ENCODE measurements around the gene UBTD1. TPM values are rescaled to one million over a fixed set of nuclear protein-coding genes. Genes with fewer than 3 reads are reported as not detected.
"Not testable (repeated sequence)": the region's sequence is repeated elsewhere in the genome, so short reads cannot be mapped to it uniquely, and the experiment has no call there.

Gene UBTD1
- total and polyA plus RNA-seq, 8 donors, result 3.9 to 9.0 (median 5.4) TPM

- Histone ChIP-seq H3K9me3 (no peaks in the 10 kb centered on the region), H3K4me3 (no peak overlapping the region), H3K36me3 (no peaks in the 10 kb centered on the region), H3K27ac (no peak overlapping the region), H3K4me1 (no peaks in the 10 kb centered on the region), H3K27me3 (no peaks in the 10 kb centered on the region)
- 81 to 86% methylated on average over 10 of the region's 10 CpGs for WGBS, 2 donors
- FAIRE-seq, result no peak
- TF ChIP-seq, protein P1, sequence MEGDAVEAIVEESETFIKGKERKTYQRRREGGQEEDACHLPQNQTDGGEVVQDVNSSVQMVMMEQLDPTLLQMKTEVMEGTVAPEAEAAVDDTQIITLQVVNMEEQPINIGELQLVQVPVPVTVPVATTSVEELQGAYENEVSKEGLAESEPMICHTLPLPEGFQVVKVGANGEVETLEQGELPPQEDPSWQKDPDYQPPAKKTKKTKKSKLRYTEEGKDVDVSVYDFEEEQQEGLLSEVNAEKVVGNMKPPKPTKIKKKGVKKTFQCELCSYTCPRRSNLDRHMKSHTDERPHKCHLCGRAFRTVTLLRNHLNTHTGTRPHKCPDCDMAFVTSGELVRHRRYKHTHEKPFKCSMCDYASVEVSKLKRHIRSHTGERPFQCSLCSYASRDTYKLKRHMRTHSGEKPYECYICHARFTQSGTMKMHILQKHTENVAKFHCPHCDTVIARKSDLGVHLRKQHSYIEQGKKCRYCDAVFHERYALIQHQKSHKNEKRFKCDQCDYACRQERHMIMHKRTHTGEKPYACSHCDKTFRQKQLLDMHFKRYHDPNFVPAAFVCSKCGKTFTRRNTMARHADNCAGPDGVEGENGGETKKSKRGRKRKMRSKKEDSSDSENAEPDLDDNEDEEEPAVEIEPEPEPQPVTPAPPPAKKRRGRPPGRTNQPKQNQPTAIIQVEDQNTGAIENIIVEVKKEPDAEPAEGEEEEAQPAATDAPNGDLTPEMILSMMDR (IDR thresholded peaks at IDR 0.05), result no peak
- intact Hi-C loops (cut with DNase I), result loop anchor here in 1 of 3 donors (5.0 kb wide), 1 partner anchor 88 kb away; no protein-coding TSS in a partner anchor
- ATAC-seq, result no peak
- peak in 1 of 6 donors; percentile 29 for DNase-seq
Measured at GRCh38 chr10:97550336-97551149, 51.8 kb downstream of the UBTD1 start.

DNA sequence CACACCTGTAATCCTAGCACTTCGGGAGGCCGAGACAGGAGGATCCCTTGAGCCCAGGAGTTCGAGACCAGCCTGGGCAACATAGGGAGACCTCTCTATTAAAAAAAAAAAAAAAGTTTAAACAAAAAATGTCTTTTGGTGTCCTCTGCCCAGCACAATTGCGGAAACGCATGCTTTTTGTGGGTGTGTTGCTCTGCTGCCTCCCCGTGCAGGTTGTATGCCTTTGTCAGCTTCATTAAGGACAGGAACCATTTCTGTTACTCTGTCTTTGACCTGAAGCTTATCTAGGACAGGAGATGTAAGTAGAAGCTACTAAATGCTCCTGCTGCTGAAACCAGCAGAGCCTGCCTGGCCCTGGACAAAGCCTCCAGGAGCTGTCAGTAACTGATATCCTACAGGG lies 52.5 kb downstream of the UBTD1 start:
- H3K4me1 ChIP-seq, result no peaks in the 10 kb centered on the region
- ATAC-seq, result no peak
- no peak overlapping the region for H3K27ac ChIP-seq
- WGBS, 2 donors, result 85 to 87% methylated on average over 6 of the region's 6 CpGs
- no peaks in the 10 kb centered on the region for H3K27me3 ChIP-seq
- no peaks in the 10 kb centered on the region for H3K9me3 ChIP-seq
- intact Hi-C loops (cut with DNase I), result loop anchor here in 1 of 3 donors (5.0 kb wide), 1 partner anchor 89 kb away; no protein-coding TSS in a partner anchor
- peak in 1 of 6 donors; percentile 11 for DNase-seq
- H3K36me3 ChIP-seq, result no peaks in the 10 kb centered on the region
- FAIRE-seq, result no peak
- TF ChIP-seq, protein P1 (IDR thresholded peaks at IDR 0.05), result no peak
- no peak overlapping the region for H3K4me3 ChIP-seq

DNA sequence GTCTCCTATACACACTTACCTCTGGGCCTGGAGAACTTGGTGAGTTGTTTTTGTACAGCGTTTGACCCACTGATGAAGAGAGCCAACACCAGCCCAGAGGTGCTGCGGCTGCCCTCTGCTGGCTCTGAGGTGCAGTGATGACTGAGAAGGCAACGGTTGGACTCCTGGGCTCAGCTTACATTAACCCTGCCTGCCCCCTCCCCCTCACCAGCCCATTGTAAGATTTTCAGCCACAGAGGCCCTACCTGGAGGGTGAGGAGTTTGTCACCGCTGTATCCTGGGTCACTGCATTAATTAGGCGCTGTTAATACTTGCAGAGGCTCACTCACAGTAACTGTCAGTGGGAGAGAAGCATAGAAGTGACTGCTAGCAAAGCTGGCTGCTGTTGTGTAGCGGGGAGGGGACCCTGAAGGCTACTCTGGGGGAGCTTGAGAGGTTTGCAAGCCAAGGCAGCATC lies 54.9 kb downstream of the UBTD1 start:
- FAIRE-seq (no peak), DNase-seq (peak in 5 of 6 donors; percentile 38 to 78 (median 67)), ATAC-seq (peak; percentile 96 to 98 (median 97))
- Histone ChIP-seq H3K27ac (no peak overlapping the region), H3K9me3 (no peaks in the 10 kb centered on the region), H3K36me3 (no peaks in the 10 kb centered on the region), H3K4me3 (no peak overlapping the region), H3K27me3 (no peaks in the 10 kb centered on the region), H3K4me1 (no peaks in the 10 kb centered on the region)
- intact Hi-C loops (cut with DNase I), result loop anchor here in 1 of 3 donors (5.0 kb wide), 1 partner anchor 91 kb away; no protein-coding TSS in a partner anchor
- TF ChIP-seq, protein P1 (IDR thresholded peaks at IDR 0.05), result peak; percentile 29 to 68 (median 48)
- WGBS, 2 donors, result 20 to 22% methylated on average over 6 of the region's 6 CpGs

DNA sequence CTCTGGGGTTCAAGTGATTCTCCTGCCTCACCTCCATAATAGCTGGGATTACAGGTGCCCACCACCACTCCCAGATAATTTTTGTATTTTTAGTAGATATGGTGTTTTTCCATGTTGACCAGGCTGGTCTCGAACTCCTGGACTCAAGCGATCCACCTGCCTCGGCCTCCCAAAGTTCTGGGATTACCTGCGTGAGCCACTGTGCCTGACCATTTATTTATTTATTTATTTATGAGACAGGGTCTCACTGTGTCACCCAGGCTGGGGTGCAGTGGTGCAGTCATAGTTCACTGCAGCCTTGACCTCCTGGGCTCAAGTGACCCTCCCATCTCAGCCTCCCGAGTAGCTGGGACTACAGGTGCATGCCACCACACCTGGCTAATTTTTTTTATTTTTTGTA lies 55.6 kb downstream of the UBTD1 start:
- not testable (repeated sequence) for ATAC-seq, FAIRE-seq, H3K27ac ChIP-seq, H3K36me3 ChIP-seq, H3K4me3 ChIP-seq, H3K27me3 ChIP-seq, H3K4me1 ChIP-seq, H3K9me3 ChIP-seq
- intact Hi-C loops (cut with DNase I), result loop anchor here in 1 of 3 donors (5.0 kb wide), 1 partner anchor 92 kb away; no protein-coding TSS in a partner anchor
- 86 to 94% methylated on average over 5 of the region's 5 CpGs for whole genome bisulfite sequencing, 2 donors
- peak in 1 of 6 donors; percentile 5 for DNase-seq

GRCh38 chr10:97555541-97555940 lies 56.8 kb downstream of the UBTD1 start:
- DNase-seq; FAIRE-seq; intact Hi-C loops (cut with DNase I); H3K9me3 ChIP-seq; H3K36me3 ChIP-seq; H3K27me3 ChIP-seq; ATAC-seq; H3K27ac ChIP-seq; H3K4me1 ChIP-seq; H3K4me3 ChIP-seq: not testable (repeated sequence)
- WGBS, 2 donors, result 93 to 94% methylated on average over 7 to 8 of the region's 10 CpGs

DNA sequence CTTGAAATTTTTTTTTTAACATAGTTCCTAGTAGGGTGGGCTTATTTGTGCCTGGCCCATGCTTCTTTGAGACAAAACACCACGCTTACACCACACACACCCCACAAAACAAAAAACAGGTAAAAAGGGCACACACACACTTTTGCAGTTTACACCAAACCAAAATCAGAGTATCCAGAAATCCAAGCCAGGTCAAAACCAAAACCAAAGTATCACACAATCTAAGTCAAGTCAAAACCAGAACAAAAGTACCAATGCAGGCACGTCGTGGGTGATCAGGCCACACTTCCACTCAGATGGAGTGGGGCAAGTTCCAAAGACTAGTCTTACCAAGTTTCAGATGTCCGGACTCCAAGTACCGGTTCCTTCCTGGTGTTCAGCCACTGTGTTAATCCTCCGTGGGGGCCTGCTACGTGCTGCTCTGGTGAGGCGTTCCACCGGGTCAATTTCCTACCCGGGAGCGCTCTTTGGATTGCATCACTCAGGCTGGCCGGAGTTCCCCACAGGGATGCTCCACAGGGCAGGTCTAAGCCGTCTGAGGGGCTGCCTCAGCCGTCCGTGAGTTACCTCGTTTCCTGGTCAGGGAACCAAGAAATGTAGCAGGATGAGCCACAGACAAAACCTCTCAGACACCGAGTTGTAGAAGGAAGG lies 62.1 kb downstream of the UBTD1 start:
- DNase-seq, result peak in 2 of 6 donors; percentile 26 to 49
- peak in 2 of 4 donors; percentile 27 to 42 for ATAC-seq

DNA sequence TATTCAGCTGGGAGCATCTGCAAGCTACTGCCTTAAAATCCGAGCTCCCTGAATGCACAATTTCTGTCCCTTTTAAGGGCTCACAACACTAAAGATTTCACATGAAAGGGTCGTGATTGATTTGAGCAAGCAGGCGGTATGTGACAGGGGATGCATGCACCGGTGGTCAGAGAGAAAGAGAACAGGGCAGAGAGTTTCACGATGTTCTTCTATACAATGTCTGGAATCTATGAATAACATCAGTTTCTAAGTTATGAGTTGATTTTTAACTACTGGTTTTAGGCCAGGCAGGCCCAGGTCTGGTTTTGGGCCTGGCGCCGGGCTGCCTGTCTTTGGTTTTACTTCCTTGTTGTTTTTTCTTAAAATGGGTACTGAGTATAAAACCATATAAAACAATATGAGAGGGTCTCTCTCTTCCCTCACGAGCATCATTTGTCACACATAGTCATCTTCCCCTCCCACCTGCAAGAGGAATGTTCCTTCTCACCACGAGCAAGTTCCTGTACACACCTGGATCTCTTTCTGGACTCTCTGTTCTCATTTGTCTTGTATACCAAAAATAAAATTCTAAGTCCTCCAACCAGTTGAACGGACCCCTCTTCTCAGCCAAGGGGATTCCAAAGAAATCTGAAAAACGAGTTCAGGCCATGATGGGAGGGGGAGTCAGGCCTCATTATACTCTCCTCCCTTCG lies 62.8 kb downstream of the UBTD1 start:
- H3K27me3 ChIP-seq; ATAC-seq; FAIRE-seq; H3K9me3 ChIP-seq; H3K4me3 ChIP-seq; H3K4me1 ChIP-seq; intact Hi-C loops (cut with DNase I); H3K36me3 ChIP-seq: not testable (repeated sequence)
- peak overlapping the region in 3 of 4 donors; percentile 28 to 56 (median 50) for H3K27ac ChIP-seq
- peak in 1 of 6 donors; percentile 28 for DNase-seq
- 71 to 79% methylated on average over 12 of the region's 12 CpGs for WGBS, 2 donors

More for the DNA sequence above, 62.1 kb downstream of the UBTD1 start:
- H3K27ac ChIP-seq, result peak overlapping the region in 3 of 4 donors; percentile 28 to 56 (median 50)
- H3K4me3 ChIP-seq; H3K36me3 ChIP-seq; intact Hi-C loops (cut with DNase I); H3K27me3 ChIP-seq; H3K4me1 ChIP-seq; FAIRE-seq; H3K9me3 ChIP-seq: not testable (repeated sequence)
- 80% methylated on average over 17 of the region's 17 CpGs for WGBS, 2 donors

- WGBS, 2 donors, result 95 to 97% methylated on average over 5 of the region's 5 CpGs
- ATAC-seq; H3K27me3 ChIP-seq; intact Hi-C loops (cut with DNase I); H3K4me3 ChIP-seq; H3K27ac ChIP-seq; H3K4me1 ChIP-seq; H3K36me3 ChIP-seq; FAIRE-seq; H3K9me3 ChIP-seq: not testable (repeated sequence)
- DNase-seq, result peak in 1 of 6 donors; percentile 15
Measured at GRCh38 chr10:97562329-97562728, 63.6 kb downstream of the UBTD1 start.
